Pons (tissue), 1 donor: ENCODE data around the gene WFIKKN2.

Source experiments
- DNase-seq: peaks from one replicate; pipeline ENCODE4 v3.0.0-alpha.2; 2016; ENCODE audit warnings: low spot score

Gene WFIKKN2

GRCh38 chr17:50813583-50813982, 21.8 kb upstream of the WFIKKN2 start:
- DNase-seq: no peak

- DNase-seq: no peak
Observed at GRCh38 chr17:50815400-50815799, 20.0 kb upstream of the WFIKKN2 start.

DNA sequence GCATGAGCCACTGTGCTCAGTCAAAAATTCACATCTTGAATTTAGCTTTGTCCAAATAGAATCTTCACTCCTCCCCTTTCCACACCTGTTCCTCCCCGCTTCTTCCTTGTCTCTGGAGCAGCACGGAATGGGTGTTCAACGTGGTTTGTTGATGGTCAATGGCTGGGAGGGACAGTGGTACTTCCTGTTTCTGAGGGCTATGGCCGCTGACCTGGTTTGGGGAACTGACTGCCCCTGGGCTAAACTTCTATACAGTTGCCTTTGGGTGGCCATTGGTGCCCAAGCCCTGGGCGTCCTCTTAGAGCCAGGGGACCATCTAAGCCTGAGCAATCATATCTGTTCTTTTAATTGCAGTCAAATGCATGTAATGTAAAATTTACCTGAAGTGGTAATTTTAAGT, 19.1 kb upstream of the WFIKKN2 start:
- DNase-seq: no peak

DNA sequence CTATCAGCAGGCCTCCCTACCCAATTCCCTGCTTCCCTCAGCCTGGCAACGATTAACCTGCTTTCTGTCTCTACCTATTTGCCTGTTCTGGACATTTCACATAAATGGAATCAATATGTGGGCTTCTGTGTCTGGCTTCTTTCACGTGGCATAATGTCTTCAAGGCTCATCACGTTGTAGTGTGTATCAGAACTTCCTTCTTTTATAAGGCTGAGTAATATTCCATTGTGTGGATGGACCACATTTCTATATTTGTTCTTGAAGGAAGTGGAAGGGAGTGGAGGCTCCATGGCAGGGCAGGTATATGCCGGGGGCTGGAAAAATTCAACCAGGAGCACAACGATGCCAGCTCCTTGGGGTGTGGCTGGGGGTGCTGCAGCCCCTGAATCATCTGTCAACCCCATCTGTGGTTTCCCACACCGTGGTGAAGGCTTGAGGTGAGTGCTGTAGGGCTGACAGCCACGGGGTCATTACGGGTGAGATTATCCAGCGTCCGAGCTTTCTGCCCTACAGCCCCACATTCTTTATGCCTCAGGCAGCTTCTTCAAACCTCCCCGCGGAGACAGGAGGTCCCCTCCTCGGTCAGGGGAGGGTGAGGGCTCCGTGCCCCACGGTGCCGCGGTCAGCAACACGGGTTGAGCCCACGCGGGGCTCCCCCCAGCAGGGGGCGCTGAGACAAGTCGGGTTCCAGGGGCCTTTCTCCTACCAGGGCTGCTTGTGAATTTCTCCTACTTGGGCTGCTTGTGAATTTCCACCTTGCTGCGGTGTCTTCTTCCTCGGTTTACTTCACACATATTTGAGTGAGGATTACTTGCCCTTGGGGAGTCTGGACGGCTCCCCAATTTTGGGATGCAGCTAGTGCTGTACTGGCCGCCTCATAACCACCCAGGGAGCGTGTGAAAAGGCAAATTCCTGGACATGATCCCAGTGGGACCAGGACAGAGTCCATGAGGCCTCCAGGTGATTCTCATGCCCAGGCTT, 18.3 kb upstream of the WFIKKN2 start:
- peak; percentile 30 for DNase-seq

DNA sequence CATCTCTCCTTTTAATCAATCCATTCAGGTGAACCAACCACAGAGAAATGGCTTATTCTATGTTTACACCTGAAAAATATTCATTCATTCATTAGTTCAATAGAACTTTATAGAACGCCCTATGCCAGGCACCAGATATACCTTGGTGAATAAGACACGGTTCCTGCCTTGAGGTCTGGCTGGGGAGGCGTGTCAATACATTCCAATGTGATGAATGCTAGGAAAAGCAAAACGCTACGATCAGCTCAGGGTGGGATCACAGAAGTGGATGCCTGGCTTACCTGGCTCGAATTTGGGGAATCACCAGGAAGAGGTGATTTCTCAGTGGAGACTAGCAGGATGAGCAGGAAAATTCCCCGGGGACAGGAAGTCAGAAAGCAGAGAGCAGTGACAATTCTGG, 17.5 kb upstream of the WFIKKN2 start:
- no peak for DNase-seq

- DNase-seq: no peak
Observed at GRCh38 chr17:50818261-50818660, 17.1 kb upstream of the WFIKKN2 start.

GRCh38 chr17:50818921-50819657, 16.3 kb upstream of the WFIKKN2 start:
- DNase-seq: no peak

DNA sequence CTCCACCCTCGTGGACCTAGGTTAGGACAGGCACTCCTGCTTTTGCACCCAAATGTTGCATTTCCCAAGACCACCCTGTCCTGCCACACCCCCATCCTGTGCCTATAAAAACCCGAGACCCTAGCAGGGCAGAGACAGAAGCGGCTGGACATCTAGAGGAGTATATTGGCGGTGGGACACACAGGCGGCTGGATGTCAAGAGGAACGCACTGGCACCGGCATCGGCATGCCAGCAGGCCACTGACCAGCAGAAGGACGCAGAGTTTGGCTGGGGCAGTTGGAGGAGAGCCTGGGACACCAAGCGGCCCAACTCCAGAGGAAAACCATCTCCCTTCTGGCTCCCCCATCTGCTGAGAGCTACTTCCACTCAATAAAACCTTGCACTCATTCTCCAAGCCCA, 14.7 kb upstream of the WFIKKN2 start:
- DNase-seq: no peak

GRCh38 chr17:50822550-50822949, 12.8 kb upstream of the WFIKKN2 start:
- no peak for DNase-seq

DNA sequence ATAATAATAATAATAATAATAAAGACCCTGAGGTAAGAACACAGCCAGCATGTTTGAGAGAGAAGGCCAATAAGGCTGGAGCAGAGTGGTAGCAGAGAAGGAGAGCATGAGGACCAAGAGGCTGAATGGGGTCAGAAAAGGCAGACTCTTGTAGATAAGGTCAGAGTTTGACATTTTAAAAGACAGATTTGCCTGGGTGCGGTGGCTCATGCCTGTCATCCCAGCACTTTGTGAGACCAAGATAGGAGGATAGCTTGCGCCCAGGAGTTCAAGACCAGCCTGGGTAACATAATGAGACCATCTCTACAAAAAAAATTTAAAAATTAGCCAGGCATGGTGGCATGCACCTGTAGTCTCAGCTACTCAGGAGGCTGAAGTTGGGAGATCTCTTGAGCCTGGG, 11.0 kb upstream of the WFIKKN2 start:
- no peak for DNase-seq

GRCh38 chr17:50825188-50825587, 10.2 kb upstream of the WFIKKN2 start:
- no peak for DNase-seq

DNA sequence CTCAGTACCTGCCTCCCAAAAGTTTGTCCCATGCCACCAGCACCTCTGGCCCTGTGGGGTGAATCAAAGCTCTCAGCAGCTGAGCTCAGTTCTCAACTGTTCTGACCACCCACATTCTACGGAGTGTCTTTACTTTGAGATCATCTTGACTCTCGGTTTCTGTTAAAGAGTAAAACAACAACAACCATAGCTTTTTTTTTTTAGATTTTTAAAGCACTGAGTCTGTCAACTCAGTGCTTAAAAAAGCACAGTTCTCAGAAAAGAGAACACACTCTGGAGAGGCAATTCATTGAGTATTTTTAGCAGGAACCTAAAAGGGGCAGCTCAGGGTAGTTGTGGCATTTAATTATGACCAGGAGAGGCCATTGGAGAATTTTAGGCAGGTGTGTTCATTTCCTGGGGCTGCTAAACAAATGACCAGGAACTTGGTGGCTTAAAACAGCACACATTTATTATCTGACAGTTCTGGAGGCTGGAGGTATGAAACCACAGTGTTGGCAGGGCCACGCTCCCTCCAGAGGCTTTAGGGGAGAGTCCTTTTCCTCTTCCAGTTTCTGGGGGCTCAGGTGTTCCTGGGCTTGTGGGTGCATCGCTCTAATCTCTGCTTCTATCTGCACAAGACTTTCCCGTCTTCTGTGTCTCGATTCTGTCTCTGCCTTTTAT, 6.7 kb upstream of the WFIKKN2 start:
- no peak for DNase-seq

- no peak for DNase-seq
Observed at GRCh38 chr17:50829332-50829731, 6.1 kb upstream of the WFIKKN2 start.

DNA sequence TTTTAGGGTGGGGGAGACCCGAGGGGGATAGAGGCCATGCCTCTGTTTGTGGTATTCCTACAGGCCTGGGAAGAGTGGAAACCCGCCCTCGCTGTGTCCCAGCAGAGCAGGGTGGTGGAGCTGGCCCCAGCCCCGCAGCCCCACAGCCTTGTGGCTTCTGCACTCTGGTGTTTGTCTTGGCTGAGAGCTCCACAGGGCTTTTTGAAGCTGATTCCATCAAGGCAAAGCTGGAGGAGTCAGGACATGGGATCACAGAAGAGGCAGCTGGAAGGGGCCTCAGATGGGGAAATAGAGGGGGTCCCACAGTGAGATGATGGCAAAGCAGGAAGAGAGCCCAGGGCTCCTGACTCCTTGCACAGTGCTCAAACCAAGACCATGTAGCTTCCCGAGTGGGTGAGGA, 5.0 kb upstream of the WFIKKN2 start:
- DNase-seq: no peak

- DNase-seq: no peak
Observed at GRCh38 chr17:50830994-50831393, 4.4 kb upstream of the WFIKKN2 start.

DNA sequence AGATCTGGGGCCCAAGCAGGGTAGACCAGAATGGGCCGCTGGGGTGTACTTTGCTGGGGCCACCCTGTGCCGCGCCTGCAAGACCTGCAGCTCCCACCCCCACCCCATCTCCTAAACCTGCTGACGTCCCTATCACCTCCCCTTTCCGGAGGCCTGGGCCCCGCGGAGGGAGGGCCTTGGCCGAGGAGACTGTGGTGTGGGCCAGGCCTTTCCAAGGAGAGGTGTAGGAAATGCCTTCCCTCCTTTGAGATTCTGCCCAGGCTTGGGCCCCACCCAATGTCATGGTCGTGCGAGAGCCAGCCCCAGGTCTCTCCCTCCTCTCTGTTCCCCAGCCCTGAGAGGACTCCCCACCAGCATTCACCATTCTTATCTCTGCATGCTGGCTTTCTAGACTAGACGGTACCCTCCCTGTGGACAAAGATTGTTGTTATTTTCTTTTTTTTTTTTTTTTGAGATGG, 3.9 kb upstream of the WFIKKN2 start:
- DNase-seq: no peak

- DNase-seq: no peak
Observed at GRCh38 chr17:50832267-50832863, 3.0 kb upstream of the WFIKKN2 start.

GRCh38 chr17:50832864-50833381, 2.5 kb upstream of the WFIKKN2 start:
- no peak for DNase-seq

GRCh38 chr17:50833510-50834428, 1.6 kb upstream of the WFIKKN2 start:
- no peak for DNase-seq

- DNase-seq: no peak
Observed at GRCh38 chr17:50834429-50835300, 721 bp upstream of the WFIKKN2 start.
